ENCODE data around the gene DOCK2.
"Not testable (repeated sequence)": the region's sequence is repeated elsewhere in the genome, so short reads cannot be mapped to it uniquely, and the experiment has no call there.

- not testable (repeated sequence) for TF ChIP-seq CTCF (IDR thresholded peaks at IDR 0.05); EZH2 (IDR thresholded peaks at IDR 0.05; ENCODE audit: borderline replicate concordance, insufficient read depth, low read depth, low read length, poor library complexity, severe bottlenecking)
Observed at GRCh38 chr5:169662451-169662850, 25.4 kb downstream of the DOCK2 start.
